Measurements from ENCODE around the gene BRK1. TPM values are rescaled to one million over a fixed set of nuclear protein-coding genes. Genes with fewer than 3 reads are reported as not detected.
"Not testable (repeated sequence)": the region's sequence is repeated elsewhere in the genome, so short reads cannot be mapped to it uniquely, and the experiment has no call there.

BRK1 gene
- total RNA-seq, 1 donor from 2014 or later, result 203 TPM

GRCh38 chr3:10121064-10121463 is 5.6 kb downstream of the BRK1 start:
- peaks cover 28% of the 10 kb centered on the region for H3K36me3 Mint-ChIP-seq (ENCODE audit: low read depth, unreplicated experiment)
- TF ChIP-seq CTCF (IDR thresholded peaks at IDR 0.05; ENCODE audit: unreplicated experiment), result no peak
- no peak overlapping the region for H3K4me3 Mint-ChIP-seq (ENCODE audit: unreplicated experiment)
- no peak overlapping the region for H3K27ac Mint-ChIP-seq (ENCODE audit: unreplicated experiment)
- H3K27me3 Mint-ChIP-seq (ENCODE audit: unreplicated experiment), result peaks cover 3% of the 10 kb centered on the region
- H3K9me3 Mint-ChIP-seq (ENCODE audit: unreplicated experiment), result no peaks in the 10 kb centered on the region
- DNase-seq (ENCODE audit: low spot score), result no peak
- H3K4me1 Mint-ChIP-seq (ENCODE audit: unreplicated experiment), result peaks cover 8% of the 10 kb centered on the region

DNA sequence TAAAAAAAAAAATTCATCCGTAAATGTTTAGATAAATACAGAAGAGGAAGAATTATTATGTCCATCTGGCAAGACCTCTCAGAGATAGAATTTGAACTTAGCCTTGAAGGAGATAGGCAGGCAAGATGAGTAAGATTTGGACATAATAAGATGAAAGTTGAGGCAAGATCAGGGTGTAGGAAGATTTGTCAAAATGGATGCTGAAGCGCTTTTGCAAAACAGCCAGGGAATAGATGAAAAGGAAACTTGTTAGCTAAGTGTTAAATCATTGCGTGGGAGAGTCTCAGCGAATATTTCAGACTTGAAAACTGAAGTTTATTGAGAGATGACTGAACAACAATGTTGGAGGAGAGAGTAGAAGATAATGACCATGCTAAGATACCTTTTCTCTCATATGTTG is 7.2 kb downstream of the BRK1 start:
- TF ChIP-seq CTCF (IDR thresholded peaks at IDR 0.05; ENCODE audit: unreplicated experiment), result no peak
- Mint-ChIP-seq H3K9me3 (ENCODE audit: unreplicated experiment) (no peaks in the 10 kb centered on the region), H3K27me3 (ENCODE audit: unreplicated experiment) (no peaks in the 10 kb centered on the region), H3K27ac (ENCODE audit: unreplicated experiment) (no peak overlapping the region), H3K36me3 (ENCODE audit: low read depth, unreplicated experiment) (peaks cover 36% of the 10 kb centered on the region), H3K4me1 (ENCODE audit: unreplicated experiment) (no peaks in the 10 kb centered on the region), H3K4me3 (ENCODE audit: unreplicated experiment) (no peak overlapping the region)
- DNase-seq (ENCODE audit: low spot score), result no peak

- not testable (repeated sequence) for H3K4me3 Mint-ChIP-seq (ENCODE audit: unreplicated experiment); H3K36me3 Mint-ChIP-seq (ENCODE audit: low read depth, unreplicated experiment); H3K27ac Mint-ChIP-seq (ENCODE audit: unreplicated experiment); DNase-seq (ENCODE audit: low spot score); H3K9me3 Mint-ChIP-seq (ENCODE audit: unreplicated experiment); H3K27me3 Mint-ChIP-seq (ENCODE audit: unreplicated experiment); H3K4me1 Mint-ChIP-seq (ENCODE audit: unreplicated experiment)
Measured at GRCh38 chr3:10135872-10136271, 20.4 kb downstream of the BRK1 start.

DNA sequence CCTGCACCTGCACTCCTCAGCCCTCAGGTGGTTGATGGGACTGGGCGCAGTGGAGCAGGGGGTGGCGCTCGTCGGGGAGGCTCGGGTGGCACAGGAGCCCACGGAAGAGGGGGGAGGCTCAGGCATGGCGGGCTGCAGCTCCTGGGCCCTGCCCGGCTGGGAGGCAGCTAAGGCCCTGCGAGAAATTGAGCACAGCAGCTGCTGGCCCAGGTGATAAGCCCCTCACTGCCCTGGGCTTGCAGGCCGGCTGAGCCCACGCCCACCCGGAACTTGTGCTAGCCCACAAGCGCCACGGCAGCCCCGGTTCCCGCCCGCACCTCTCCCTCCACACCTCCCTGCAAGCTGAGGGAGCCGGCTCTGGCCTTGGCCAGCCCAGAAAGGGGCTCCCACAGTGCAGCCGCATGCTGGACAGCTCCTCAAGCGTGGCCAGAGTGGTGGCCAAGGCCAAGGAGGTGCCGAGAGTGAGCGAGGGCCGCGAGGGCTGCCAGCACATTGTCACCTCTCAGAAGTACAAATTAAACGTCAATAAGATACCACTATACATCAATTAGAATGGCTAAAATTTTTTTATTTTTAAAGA is 21.0 kb downstream of the BRK1 start:
- Mint-ChIP-seq H3K4me1 (ENCODE audit: unreplicated experiment) (peaks cover 2% of the 10 kb centered on the region), H3K36me3 (ENCODE audit: low read depth, unreplicated experiment) (no peaks in the 10 kb centered on the region)
- TF ChIP-seq CTCF (IDR thresholded peaks at IDR 0.05; ENCODE audit: unreplicated experiment), result no peak

DNA sequence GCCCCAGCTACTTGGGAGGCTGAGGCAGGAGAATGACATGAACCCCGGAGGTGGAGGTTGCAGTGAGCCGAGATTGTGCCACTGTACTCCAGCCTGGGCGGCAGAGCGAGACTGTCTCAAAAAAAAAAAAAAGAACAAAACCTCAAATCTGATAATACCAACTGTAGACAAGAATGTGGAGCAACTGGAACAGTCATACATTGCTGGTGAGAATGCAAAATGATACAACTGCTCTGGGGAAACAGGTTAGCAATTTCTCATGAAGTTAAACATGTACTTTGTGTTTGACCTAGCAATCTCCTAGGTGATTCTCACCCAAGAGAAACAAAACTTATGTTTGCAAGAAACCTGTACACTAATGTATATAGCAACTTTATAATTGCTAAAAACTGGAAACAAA is 21.7 kb downstream of the BRK1 start:
- TF ChIP-seq CTCF (IDR thresholded peaks at IDR 0.05; ENCODE audit: unreplicated experiment), result no peak
- H3K9me3 Mint-ChIP-seq (ENCODE audit: unreplicated experiment), result no peaks in the 10 kb centered on the region
- no peak for DNase-seq (ENCODE audit: low spot score)
- peaks cover 6% of the 10 kb centered on the region for H3K27me3 Mint-ChIP-seq (ENCODE audit: unreplicated experiment)
- peaks cover 2% of the 10 kb centered on the region for H3K4me1 Mint-ChIP-seq (ENCODE audit: unreplicated experiment)
- H3K36me3 Mint-ChIP-seq (ENCODE audit: low read depth, unreplicated experiment), result no peaks in the 10 kb centered on the region
- no peak overlapping the region for H3K27ac Mint-ChIP-seq (ENCODE audit: unreplicated experiment)
- H3K4me3 Mint-ChIP-seq (ENCODE audit: unreplicated experiment), result no peak overlapping the region

More for the DNA sequence above, 21.0 kb downstream of the BRK1 start:
- Mint-ChIP-seq H3K9me3 (ENCODE audit: unreplicated experiment) (no peaks in the 10 kb centered on the region), H3K4me3 (ENCODE audit: unreplicated experiment) (no peak overlapping the region), H3K27ac (ENCODE audit: unreplicated experiment) (no peak overlapping the region), H3K27me3 (ENCODE audit: unreplicated experiment) (peaks cover 6% of the 10 kb centered on the region)
- DNase-seq (ENCODE audit: low spot score), result no peak

Data from endothelial cell (in vitro differentiated cells).